Hepatocyte (in vitro differentiated cells): Measurements from ENCODE around the gene SCN1B. TPM values are rescaled to one million over a fixed set of nuclear protein-coding genes. Genes with fewer than 3 reads are reported as not detected.
"Not testable (repeated sequence)": the region's sequence is repeated elsewhere in the genome, so short reads cannot be mapped to it uniquely, and the experiment has no call there.

Experiments
- DNase-seq: peaks from one replicate; pipeline ENCODE4 v3.0.0-alpha.2; 2016; ENCODE audit warnings: low spot score
- H2AFZ ChIP-seq: fragments of 200-600 bp; sonication (generic); 2 replicates; pipeline ENCODE4 v1.6.0; 2016; ENCODE audit warnings: antibody characterized with exemption, mild to moderate bottlenecking
- H3K27ac ChIP-seq: fragments of 200-600 bp; sonication (generic); 2 replicates; pipeline ENCODE4 v1.5.1; 2016; ENCODE audit warnings: mild to moderate bottlenecking
- H3K27me3 ChIP-seq: fragments of 200-600 bp; sonication (generic); 2 replicates; pipeline ENCODE4 v1.6.1; 2016
- H3K36me3 ChIP-seq: fragments of 200-600 bp; sonication (generic); replicated peaks from 2 replicates; pipeline ENCODE4 v1.5.1; 2016; ENCODE audit warnings: low read depth; ENCODE audit not compliant: insufficient read depth
- H3K4me1 ChIP-seq: fragments of 200-600 bp; sonication (generic); 2 replicates; pipeline ENCODE4 v1.5.1; 2016; ENCODE audit warnings: mild to moderate bottlenecking, moderate library complexity; ENCODE audit not compliant: insufficient read depth
- H3K4me2 ChIP-seq: fragments of 200-600 bp; sonication (generic); 2 replicates; pipeline ENCODE4 v1.6.0; 2016
- H3K4me3 ChIP-seq: fragments of 200-600 bp; sonication (generic); 2 replicates; pipeline ENCODE4 v1.5.1; 2016; ENCODE audit warnings: mild to moderate bottlenecking
- H3K79me2 ChIP-seq: fragments of 200-600 bp; sonication (generic); 2 replicates; pipeline ENCODE4 v1.6.0; 2017; ENCODE audit warnings: mild to moderate bottlenecking
- H3K9me2 ChIP-seq: fragments of 200-600 bp; sonication (generic); replicated peaks from 2 replicates; pipeline ENCODE4 v1.6.0; 2017; ENCODE audit warnings: mild to moderate bottlenecking; ENCODE audit not compliant: insufficient read depth
- H3K9me3 ChIP-seq: fragments of 200-600 bp; sonication (generic); 2 replicates; pipeline ENCODE4 v1.5.1; 2016; ENCODE audit warnings: low read depth, mild to moderate bottlenecking
- H4K20me1 ChIP-seq: fragments of 200-600 bp; sonication (generic); 2 replicates; pipeline ENCODE4 v1.6.0; 2016; ENCODE audit warnings: mild to moderate bottlenecking; ENCODE audit not compliant: insufficient read depth, poor library complexity, severe bottlenecking
- CTCF ChIP-seq: fragments of 200-600 bp; sonication (generic); IDR thresholded peaks from 2 replicates; pipeline ENCODE4 v1.5.1; 2016; ENCODE audit warnings: antibody characterized with exemption, mild to moderate bottlenecking; ENCODE audit not compliant: poor library complexity
- EZH2 ChIP-seq: fragments of 200-600 bp; sonication (generic); IDR thresholded peaks from 2 replicates; pipeline ENCODE4 v1.6.1; 2016; ENCODE audit warnings: antibody characterized with exemption, mild to moderate bottlenecking, borderline replicate concordance
- EZH2phosphoT487 ChIP-seq: fragments of 200-600 bp; sonication (generic); IDR thresholded peaks from one replicate; pipeline ENCODE4 v1.6.1; 2018; ENCODE audit warnings: antibody characterized with exemption, mild to moderate bottlenecking, low read depth, moderate library complexity; ENCODE audit not compliant: unreplicated experiment, severe bottlenecking
- WGBS: methylation state at CpG from one replicate; pipeline ENCODE4 v1.1.6; 2016; ENCODE audit warnings: low lambda C conversion rate; ENCODE audit errors: missing lambda C conversion rate; 5-methylcytosine and 5-hydroxymethylcytosine counted together
- polyA plus RNA-seq: library from polyadenylated mRNA; unstranded; fragments of >200 nt; fragmentation: Nextera tagmentation; extraction: Ambion mirVana; gene quantifications from 2 replicates; pipeline ENCODE4 v1.2.1, GENCODE V29; 2016
- total RNA-seq: library from RNA; depleted of rRNA; stranded (reverse); fragments of >200 nt; gene quantifications from 2 replicates; pipeline ENCODE4 v1.2.3, GENCODE V29; 2014

The SCN1B gene
- total and polyA plus RNA-seq, 2 experiments from 2014 or later: 0.60 to 3.1 TPM

GRCh38 chr19:35005256-35005977 lies 24.9 kb upstream of the SCN1B start:
- 78% methylated on average over 10 of the region's 11 CpGs for WGBS
- Histone ChIP-seq H3K4me3 (no peak overlapping the region), H3K27me3 (no peaks in the 10 kb centered on the region), H4K20me1 (peaks cover 38% of the 10 kb centered on the region), H3K4me1 (peaks cover 48% of the 10 kb centered on the region), H3K79me2 (peaks cover 78% of the 10 kb centered on the region), H2AFZ (no peak overlapping the region), H3K36me3 (no peaks in the 10 kb centered on the region), H3K27ac (peak overlapping the region; percentile 90), H3K4me2 (peak overlapping the region; percentile 58), H3K9me2 (no peaks in the 10 kb centered on the region), H3K9me3 (no peaks in the 10 kb centered on the region)
- DNase-seq: no peak
- TF ChIP-seq CTCF (no peak), EZH2phosphoT487 (no peak), EZH2 (no peak)

GRCh38 chr19:35006007-35006341 lies 24.3 kb upstream of the SCN1B start:
- not testable (repeated sequence) for H2AFZ ChIP-seq, H3K9me3 ChIP-seq, H3K9me2 ChIP-seq, H3K27me3 ChIP-seq, DNase-seq, H3K36me3 ChIP-seq, H3K4me3 ChIP-seq
- Histone ChIP-seq H3K27ac (peak overlapping the region; percentile 90), H4K20me1 (peaks cover 38% of the 10 kb centered on the region), H3K4me2 (peak overlapping the region; percentile 58), H3K4me1 (peaks cover 48% of the 10 kb centered on the region), H3K79me2 (peaks cover 72% of the 10 kb centered on the region)
- 71% methylated on average over 6 of the region's 6 CpGs for WGBS

GRCh38 chr19:35006342-35006998 lies 23.8 kb upstream of the SCN1B start:
- Histone ChIP-seq H3K4me3 (no peak overlapping the region), H3K4me2 (peak overlapping the region; percentile 58), H3K4me1 (peaks cover 47% of the 10 kb centered on the region)

More at GRCh38 chr19:35006342-35006998, 23.8 kb upstream of the SCN1B start:
- TF ChIP-seq CTCF (no peak), EZH2phosphoT487 (no peak), EZH2 (no peak)
- no peak overlapping the region for H2AFZ ChIP-seq
- peaks cover 33% of the 10 kb centered on the region for H4K20me1 ChIP-seq
- no peaks in the 10 kb centered on the region for H3K27me3 ChIP-seq
- peaks cover 67% of the 10 kb centered on the region for H3K79me2 ChIP-seq
- H3K9me3 ChIP-seq: no peaks in the 10 kb centered on the region
- H3K36me3 ChIP-seq: no peaks in the 10 kb centered on the region
- 57% methylated on average over 15 of the region's 15 CpGs for WGBS
- peak; percentile 82 for DNase-seq
- peak overlapping the region; percentile 91 for H3K27ac ChIP-seq
- H3K9me2 ChIP-seq: no peaks in the 10 kb centered on the region
